Activated CD8-positive, alpha-beta memory T cell treated with anti-CD3 and anti-CD28 coated beads for 4 hours (primary cell): ENCODE data around the gene AZU1.
A peak's percentile ranks its signal among the peaks of the same experiment; 100 is the strongest.

ENCODE experiments used
- DNase-seq, 2 donors: peaks; one replicate each; pipeline ENCODE4 v3.0.0-alpha.2; 2020; ENCODE audit warnings: low read depth in 2 of 2

AZU1 gene

DNA sequence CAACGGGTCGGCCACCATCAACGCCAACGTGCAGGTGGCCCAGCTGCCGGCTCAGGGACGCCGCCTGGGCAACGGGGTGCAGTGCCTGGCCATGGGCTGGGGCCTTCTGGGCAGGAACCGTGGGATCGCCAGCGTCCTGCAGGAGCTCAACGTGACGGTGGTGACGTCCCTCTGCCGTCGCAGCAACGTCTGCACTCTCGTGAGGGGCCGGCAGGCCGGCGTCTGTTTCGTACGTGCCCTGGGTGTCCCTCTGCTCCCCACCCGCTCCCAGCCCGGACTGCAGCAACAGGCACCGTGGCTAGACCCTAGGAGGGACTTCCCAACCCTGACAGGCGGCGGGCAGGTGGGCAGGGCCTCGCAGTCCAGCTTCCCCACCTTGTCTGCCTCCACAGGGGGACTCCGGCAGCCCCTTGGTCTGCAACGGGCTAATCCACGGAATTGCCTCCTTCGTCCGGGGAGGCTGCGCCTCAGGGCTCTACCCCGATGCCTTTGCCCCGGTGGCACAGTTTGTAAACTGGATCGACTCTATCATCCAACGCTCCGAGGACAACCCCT, 28.0 kb downstream of the AZU1 start:
- no peak for DNase-seq

DNA sequence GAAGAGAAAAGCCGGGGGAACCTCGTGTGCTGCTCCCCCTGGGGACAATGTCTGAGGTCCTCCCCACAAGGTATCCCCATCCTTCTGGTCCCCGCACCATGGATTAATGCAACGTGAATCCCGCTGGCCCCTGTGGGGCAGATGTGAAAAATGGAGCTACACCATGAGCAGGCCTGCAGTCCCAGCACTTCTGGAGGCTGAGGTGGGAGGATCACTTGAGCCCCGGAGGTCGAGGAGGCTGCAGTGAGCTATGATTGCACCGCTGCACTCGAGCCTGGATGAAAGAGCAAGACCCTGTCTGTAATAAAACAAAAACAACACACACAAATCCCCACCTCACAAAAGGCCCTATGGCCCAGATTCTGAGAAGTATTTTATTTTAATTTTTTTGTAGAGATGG, 30.6 kb downstream of the AZU1 start:
- no peak for DNase-seq

DNA sequence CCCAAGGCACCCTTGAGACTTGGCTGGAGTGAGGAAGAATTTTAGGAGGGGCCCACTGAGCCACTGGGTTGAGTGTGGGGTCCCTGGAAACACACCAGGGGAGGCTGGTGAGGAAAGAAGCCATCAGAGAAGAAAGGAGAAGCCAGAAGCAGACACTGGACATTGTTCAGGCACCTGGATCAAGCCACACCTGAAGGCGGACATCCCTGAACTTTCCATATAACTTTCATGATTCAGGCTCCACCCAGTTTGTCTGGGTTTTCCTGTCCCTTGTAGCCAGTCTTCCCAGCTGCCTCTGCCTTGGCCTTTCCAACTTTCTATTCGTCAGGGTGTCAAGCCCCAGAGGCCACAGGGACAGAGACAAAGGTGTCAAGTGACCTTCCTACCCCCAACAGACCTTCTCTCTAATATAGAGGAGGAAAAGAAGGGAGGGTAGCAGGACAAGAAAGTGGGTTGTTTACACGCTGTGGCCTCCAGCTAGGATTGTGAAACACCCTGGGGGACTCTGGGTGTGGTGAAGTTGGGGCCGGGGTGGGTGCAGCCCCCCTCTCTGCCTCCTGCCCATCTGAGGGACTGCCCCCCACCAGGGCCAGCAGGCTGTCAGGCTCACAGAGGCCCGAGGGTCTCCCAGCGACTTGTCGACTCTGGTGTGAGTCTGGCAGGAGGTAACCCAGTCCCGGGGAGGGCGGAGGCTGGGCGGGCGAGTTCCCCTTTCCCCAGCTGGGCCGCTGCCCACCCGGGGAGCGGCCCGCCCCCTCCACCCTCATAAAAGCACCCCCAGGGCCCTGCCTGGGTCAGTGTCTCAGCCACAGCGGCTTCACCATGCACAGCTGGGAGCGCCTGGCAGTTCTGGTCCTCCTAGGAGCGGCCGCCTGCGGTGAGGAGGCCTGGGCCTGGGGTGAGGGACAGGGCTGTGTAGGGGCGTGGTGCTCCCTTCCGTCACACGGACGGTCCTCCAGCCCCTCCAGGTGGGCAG, 31.5 kb downstream of the AZU1 start, which contains the start of gene CFD:
Gene CFD, plus strand, starts transcription at position 797 of the 976 bp plus-strand sequence. Its CDS starts 26 bp downstream, at position 823.
- no peak for DNase-seq

DNA sequence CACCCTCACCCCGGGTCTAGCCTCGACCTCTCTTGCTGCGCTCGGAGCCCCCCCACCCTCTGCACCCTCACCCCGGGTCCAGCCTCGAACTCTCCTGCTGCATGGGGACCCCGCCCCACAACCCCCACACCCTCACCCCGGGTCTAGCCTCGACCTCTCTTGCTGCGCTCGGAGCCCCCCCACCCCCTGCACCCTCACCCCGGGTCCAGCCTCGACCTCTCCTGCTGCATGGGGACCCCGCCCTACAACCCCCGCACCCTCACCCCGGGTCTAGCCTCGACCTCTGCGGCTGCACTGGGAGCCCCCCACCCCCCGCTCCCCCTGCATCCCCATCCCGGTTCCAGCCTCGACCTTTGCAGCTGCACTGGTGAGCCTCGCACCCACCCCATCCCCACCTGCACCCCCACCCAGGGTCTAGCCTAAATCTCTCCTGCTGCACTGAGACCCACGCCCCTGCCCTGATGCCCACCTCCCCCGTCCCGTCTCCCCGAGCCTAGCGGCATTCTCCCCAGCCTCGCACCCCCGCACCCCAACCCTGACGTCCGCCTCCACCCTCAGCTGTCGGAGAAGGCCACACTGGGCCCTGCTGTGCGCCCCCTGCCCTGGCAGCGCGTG, 33.6 kb downstream of the AZU1 start:
- DNase-seq: no peak

DNA sequence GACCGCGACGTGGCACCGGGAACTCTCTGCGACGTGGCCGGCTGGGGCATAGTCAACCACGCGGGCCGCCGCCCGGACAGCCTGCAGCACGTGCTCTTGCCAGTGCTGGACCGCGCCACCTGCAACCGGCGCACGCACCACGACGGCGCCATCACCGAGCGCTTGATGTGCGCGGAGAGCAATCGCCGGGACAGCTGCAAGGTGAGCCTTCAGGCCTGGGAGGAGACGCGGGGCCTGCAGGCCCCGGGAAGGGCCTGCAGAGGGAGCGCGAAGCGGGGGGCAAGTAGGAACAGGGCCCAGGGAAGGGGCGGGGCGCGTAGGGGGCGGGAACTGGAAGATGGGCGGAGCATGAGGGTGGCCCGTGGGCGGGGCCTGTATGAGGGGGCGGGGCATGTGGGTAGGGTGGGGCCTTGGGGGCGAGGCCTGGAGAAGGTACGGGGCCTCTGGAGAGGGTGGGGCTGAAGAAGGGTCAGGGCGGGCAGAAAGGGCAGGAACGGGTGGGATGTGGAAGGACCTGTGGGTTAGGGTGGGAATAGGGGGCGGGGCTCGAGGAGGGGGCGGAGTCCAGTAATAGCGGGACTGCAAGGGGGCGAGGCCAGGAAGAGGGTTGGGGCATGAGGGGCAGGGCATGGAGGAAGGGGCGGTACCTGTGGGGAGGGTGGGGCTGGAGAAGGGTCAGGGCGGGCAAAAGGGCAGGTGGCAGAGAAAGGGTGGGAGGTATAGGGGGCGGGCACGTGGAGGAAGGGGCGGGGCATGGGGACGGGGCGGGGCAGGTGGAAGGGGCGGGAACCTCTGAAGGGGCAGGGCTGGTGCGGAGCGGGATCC, 34.3 kb downstream of the AZU1 start:
- peak; percentile 27 to 35 for DNase-seq

DNA sequence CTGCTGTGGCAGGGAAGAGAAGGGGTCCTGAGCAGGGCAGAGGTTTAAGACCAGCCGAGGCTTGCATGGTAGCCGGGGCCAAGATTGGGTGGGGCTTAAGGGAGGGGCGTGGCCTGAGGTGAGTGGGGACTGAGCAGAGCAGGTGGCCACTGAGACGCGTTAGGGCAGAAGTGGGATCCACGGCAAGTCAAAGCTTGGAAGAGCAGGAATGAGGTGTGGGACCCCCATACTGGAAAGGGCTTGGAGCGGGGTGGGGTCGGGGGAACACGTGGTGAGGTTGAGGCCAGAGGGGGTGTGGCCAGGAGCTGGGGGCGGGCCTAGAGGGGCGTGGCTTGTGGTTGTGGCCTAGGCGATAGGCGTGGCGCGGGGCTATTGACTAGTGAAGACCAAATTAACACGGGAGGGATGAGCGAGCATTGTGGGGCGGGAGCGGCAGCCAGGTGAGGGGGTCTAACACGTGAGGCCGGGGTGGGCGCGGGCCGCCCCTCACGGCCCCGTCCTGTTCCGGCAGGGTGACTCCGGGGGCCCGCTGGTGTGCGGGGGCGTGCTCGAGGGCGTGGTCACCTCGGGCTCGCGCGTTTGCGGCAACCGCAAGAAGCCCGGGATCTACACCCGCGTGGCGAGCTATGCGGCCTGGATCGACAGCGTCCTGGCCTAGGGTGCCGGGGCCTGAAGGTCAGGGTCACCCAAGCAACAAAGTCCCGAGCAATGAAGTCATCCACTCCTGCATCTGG, 35.1 kb downstream of the AZU1 start:
- DNase-seq: peak; percentile 45 to 59

DNA sequence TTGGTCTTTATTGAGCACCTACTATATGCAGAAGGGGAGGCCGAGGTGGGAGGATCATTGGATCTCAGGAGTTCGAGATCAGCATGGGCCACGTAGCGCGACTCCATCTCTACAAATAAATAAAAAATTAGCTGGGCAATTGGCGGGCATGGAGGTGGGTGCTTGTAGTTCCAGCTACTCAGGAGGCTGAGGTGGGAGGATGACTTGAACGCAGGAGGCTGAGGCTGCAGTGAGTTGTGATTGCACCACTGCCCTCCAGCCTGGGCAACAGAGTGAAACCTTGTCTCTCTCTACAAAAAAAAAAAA, 35.6 kb downstream of the AZU1 start:
- DNase-seq: no peak

DNA sequence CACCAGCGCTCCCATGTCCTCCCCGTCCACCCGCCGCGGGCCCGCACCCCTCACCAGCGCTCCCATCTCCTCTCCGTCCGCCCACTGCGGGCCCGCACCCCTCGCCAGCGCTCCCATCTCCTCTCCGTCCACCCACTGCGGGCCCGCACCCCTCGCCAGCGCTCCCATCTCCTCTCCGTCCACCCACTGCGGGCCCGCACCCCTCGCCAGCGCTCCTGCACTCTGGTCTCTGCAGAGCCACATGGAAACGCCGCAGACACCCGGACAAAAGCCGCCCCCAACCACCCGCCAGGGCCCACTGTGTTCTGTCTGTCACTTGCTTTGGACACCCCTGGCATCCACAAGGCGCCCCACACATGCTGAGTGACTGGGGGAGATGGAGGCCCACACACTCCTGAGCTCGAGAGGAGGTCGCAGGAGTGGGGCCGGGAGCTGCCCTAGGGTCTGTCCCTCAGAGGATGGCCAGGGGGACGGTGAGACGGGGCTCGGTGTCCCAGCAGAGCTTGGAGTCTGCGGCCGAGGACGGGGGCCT, 39.2 kb downstream of the AZU1 start:
- DNase-seq: no peak

DNA sequence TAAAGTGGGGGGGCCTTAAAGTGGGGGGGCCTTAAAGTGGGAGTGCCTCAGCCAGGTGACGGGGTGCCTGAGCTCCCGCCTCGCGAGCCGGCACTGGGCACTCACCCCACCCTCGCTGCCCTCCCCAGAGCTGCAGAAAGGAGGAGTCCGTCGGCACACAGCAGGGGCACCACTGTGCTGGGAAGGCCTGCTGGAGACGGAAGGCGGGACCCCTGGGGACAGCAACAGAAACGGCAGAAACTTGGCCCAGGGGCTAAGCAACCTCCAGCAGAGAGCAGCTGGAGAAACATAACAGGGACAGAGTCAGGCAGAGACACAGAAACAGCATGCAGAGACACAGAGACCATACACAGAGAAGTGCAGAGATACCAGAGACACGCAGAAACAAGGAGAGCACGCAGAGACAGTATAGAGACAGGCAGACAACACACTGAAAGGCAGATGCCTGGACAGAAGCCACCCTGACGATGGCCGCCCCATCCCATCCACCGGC, 39.7 kb downstream of the AZU1 start:
- no peak for DNase-seq

DNA sequence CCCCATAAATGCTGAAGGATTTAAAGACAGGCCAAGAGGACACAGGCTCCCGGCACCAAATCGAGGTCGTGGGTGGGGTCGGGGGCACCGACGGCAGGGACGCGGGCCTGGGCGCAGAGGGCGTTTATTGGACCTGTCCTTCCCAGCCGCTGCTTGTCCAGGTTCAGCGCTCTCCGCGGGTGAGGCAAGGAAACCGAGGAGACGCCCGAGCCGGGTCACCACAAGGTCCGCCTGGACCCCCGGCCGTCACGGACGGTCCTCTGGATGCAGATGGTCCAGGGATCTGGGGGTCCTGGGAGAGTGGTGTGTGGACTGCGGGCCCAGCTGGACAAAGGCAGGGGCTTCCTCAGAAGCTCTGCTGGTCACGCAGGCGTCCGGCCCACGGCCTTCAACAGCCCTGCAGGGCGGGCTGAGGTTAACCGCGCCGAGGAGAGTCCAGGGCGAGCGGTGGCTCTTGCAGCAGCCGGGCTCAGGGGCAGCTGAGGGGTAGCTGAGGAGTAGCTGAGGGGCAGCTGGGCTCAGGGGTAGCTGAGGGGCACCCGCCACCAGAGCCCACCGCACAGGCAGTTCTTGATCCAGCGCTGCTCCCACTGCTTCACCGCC, 40.3 kb downstream of the AZU1 start:
- DNase-seq: no peak

DNA sequence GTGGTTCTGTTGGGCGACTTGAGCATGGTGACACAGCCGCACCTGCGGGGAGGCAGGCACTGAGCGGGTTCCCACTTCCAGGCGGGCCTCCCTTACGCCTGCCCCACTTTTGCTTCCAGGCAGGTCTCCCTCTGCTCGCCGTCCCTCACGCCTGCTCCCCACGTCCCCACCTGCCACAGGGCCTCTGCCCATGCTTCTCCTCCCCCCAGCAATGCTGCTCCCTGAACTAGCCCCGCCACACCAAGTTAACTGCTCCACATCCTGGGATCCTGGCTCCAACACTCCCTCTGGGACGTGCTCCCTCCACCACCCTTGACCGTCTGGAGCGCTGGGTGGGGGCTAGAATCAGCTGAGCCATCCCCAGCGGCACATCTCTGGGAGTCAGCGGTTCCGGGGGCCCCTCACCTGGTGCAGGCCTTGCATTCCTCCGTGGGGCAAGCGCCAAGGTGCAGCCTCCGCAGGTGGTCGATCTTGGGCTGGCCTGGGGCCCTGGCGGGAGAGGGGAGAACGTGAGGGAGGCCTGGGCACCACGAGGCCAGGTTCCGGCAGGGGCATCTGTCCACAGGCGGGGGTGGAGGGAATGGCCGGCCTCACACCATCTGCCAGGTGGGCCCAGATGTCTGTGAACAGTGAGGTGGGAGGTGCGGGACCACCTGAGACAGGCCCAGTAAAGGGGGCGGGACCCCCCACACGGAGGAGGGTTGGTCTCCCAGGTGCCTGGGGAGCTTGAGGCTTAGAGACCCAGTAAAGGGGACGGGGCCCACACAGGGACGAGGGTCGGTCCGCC, 41.0 kb downstream of the AZU1 start:
- DNase-seq: no peak

DNA sequence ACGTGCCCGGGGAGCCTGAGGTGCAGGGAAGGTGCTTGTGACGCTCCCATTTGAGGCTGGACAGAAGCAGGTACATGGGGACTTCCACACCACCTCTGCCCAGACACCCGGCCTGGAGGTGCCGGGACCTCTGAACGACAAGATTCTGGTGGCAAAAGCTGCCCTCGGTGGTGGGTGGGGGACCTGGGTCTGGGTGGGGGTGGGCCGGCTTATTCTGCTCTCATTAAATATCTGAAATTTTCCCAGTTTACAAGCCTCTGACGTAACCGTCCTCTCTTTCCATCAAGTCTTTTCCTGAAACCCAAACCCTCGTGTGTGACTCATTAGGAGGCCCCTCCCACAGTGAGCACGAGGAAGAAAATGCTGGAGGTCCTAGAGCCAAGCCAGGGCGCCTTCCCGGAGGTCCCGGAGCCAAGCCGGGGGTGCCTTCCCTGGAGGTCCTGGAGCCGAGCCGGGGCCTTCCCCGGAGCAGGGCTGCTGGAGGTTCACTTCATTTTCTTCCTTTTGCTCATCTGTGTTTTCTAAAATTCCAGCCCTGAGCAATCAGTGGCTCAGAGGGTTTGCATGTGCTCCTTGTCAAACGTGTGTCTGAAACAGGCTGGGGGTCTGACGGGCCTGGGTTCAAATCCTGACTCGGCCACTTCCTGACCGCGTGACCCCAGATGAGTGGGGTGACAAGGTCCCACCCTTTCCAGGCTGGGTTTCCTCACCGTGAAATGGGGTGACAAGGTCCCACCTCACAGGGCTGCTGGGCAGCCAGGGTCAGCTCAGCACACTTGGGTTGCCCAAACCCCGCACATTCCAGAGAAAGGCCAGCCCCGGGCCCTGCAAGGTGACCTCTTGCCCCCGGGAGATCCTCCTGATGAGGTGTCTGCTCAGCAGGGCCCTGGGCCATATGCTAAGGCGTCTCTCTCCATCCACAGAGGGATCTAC, 41.9 kb downstream of the AZU1 start:
- no peak for DNase-seq

DNA sequence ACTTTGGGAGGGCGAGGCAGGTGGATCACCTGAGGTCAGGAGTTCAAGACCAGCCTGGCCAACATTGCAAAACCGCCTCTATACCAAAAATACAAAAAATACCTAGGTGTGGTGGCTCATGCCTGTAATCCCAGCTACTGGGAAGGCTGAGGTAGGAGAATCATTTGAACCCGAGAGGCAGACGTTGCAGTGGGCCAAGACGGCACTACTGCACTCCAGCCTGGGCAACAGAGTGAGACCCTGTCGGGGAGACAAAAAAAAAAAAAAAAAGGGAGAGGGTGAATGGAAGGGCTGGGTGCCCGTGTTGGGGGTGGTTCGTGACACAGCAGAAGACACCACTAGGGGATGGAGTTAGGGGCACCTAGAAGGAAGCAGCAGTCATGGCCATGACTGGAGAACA, 42.7 kb downstream of the AZU1 start:
- DNase-seq: no peak

DNA sequence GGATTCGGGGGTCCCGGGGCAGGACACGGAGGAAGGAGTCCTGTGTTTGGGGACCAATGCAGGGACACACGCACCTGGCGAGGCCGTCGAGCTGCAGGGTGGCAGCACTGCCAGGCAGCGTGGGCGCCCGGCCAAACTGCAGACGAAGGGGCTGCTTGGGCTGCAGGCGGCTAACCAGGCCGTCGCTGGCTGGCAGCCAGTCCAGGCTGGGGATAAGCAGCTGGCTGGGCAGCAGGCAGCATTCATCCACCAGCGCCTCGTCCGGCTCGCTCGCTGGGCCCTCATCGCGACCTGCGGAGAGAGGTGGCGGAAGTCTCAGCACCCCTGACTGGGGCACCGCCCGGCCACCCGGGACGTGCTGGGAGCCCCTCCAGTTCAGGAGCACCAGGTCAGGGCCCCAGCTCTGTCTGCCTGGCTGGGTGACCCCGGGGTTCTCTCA, 43.3 kb downstream of the AZU1 start:
- DNase-seq: no peak

DNA sequence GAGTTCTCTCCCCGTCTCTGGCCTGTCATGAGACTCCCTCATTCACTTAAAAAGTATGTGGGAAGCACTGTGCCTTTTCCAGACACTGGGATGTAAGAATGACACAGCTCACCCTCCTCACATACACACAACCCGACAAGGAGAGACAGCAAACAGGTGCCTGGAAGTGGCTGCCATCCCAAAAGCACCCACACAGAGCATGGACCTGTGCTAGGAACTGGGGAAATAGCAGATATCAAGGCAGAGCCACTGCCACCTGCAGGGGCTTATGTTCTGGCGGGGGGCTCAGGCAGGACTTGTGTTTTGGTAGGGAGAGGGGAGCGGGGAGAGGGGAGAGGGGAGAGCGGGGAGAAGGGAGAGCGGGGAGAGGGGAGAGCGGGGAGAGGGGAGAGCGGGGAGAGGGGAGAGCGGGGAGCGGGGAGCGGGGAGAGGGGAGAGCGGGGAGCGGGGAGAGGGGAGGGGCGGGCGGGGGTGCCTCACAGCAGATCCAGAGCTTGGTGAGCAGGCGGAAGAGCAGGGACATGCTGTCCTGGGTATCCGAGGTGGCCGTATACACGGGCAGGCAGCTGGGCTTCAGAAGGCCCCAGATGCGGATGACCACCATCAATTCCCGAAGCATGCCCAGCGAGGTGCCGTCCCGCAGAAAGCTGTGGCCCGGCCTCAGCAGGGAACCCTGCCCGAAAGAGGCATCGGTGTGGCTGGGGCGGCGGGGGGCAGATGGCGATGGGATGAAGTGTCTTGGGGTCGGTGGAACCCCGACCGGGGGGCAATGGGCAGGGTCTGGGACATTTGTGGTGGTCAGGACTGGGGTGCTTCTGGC, 44.0 kb downstream of the AZU1 start:
- DNase-seq: no peak

DNA sequence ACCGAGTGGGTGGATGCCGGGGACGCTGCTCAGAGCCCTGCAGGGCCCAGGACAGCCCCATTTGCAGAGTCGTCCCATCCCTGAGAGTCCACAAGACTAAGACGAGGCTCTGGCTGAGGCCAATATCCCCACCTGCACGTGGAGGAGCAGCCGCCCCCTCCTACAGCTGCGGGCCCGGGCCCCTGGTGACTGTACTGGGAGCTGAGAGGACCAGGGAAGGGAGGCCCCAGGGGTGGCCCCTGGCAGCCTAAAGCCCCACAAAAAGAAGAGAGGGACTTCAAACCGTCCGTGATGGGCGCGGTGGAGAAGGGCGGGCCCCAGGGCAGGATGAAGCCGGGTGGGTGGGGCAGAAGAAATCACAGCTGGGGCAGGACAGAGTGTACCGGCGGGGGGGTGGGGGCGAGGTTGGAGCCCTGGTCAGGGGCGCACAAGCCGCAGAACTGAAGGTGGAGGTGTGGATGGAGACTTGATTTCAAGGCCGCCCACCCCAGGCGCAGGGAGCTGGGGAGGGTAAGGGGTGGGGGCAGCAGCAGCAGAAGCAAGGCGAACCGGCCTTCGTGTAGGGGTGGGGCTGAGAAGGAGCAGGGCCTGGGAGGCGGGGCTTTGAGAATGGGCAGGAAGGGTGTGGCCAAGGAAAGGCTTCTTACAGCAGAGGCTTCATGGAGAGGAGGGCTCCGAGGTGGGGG, 44.8 kb downstream of the AZU1 start:
- peak; percentile 32 to 67 for DNase-seq

DNA sequence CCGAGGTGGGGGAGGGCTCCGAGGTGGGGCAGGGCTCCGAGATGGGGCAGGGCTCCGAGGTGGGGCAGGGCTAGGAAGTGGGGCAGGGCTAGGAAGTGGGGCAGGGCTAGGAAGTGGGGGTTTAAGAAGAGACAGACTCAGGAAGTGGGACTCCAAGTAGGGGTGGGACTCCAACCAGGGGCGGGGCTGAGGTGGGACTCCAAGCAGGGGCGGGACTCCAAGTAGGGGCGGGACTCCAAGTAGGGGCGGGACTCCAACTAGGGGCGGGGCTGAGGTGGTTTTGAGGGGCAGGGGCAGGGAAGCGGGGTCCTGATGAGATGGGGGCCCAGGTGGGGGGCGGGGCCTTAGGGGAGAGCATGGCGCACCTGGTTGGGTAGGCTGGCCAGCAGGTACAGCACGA, 45.4 kb downstream of the AZU1 start:
- peak in 1 of 2 donors; percentile 49 for DNase-seq
